ENCODE measurements around the gene PDC. TPM values are rescaled to one million over a fixed set of nuclear protein-coding genes. Genes with fewer than 3 reads are reported as not detected.

The PDC gene
- total RNA-seq, 1 donor from 2014 or later, result not detected

DNA sequence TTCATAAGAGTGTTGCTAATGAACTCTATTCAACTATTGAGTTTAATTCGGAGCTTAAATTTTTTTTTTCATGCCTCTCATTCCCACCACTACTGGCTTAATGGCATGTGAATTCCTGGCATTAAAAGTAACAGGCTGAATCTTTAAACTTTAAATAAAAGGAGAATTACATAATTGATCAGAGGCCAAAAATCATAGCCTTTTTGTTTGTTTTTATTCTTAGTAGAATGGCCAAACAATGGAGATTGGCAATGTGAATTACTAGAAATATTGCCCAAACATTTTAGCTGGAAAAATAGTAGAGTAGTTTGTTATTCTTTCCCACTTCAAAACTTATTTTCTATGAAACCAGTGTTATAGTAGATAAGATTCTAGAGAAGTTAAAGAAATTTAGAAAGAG, 25.1 kb upstream of the PDC start:
- TF ChIP-seq, protein P1, sequence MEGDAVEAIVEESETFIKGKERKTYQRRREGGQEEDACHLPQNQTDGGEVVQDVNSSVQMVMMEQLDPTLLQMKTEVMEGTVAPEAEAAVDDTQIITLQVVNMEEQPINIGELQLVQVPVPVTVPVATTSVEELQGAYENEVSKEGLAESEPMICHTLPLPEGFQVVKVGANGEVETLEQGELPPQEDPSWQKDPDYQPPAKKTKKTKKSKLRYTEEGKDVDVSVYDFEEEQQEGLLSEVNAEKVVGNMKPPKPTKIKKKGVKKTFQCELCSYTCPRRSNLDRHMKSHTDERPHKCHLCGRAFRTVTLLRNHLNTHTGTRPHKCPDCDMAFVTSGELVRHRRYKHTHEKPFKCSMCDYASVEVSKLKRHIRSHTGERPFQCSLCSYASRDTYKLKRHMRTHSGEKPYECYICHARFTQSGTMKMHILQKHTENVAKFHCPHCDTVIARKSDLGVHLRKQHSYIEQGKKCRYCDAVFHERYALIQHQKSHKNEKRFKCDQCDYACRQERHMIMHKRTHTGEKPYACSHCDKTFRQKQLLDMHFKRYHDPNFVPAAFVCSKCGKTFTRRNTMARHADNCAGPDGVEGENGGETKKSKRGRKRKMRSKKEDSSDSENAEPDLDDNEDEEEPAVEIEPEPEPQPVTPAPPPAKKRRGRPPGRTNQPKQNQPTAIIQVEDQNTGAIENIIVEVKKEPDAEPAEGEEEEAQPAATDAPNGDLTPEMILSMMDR (conservative IDR thresholded peaks at IDR 0.05; ENCODE audit: low read depth, low read length), result no peak
- no peak overlapping the region for H3K4me3 ChIP-seq (ENCODE audit: low read depth, low read length)
- no peak for DNase-seq (ENCODE audit: low read depth)

DNA sequence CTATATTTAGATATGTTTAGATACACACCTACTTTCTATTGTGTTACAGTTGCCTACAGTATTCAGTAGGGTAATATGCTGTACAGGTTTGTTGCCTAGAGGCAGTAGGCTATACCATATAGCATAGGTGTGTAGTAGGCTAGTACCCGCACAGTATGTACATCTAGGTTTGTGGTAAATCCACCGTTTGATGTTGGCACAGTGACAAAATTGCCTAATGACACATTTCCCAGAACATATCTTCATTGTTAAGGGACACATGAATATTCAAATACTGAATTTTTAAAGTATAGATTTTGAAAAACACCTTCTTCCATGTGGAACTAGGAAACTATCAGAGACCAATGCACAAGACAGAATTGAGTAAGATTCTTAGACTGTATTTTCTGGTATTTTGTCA, 22.6 kb upstream of the PDC start:
- TF ChIP-seq, protein P1 (conservative IDR thresholded peaks at IDR 0.05; ENCODE audit: low read depth, low read length), result no peak
- no peak overlapping the region for H3K4me3 ChIP-seq (ENCODE audit: low read depth, low read length)
- no peak for DNase-seq (ENCODE audit: low read depth)

DNA sequence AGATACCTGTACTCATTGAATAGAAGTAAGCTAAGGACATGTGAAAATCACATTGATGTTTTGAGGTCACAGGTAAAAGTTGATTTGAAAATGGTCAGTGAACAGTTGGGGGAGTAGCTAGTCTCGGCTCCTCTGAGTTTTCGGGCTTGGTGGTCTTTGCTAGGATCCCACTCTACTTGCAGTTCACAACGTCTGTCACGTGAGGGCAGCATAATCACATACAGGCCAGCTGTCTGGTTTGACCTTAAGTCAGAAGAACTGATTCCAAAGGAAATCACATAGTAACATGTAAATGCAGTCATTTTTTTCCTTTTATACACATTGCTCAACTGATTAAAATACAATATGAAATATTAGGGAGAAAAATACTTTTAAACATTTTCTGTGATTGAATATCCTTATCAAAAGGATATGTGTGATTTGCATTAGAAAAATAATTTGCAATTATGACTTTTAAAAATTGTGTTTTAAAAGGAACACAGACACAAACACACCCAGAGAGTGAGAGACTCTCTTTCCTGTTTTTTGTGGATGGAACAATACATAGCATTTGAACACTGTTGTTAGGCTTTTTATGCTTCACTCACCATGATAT, 21.8 kb upstream of the PDC start:
- TF ChIP-seq, protein P1 (conservative IDR thresholded peaks at IDR 0.05; ENCODE audit: low read depth, low read length), result peak; percentile 97
- DNase-seq (ENCODE audit: low read depth), result peak; percentile 15
- H3K4me3 ChIP-seq (ENCODE audit: low read depth, low read length), result no peak overlapping the region

DNA sequence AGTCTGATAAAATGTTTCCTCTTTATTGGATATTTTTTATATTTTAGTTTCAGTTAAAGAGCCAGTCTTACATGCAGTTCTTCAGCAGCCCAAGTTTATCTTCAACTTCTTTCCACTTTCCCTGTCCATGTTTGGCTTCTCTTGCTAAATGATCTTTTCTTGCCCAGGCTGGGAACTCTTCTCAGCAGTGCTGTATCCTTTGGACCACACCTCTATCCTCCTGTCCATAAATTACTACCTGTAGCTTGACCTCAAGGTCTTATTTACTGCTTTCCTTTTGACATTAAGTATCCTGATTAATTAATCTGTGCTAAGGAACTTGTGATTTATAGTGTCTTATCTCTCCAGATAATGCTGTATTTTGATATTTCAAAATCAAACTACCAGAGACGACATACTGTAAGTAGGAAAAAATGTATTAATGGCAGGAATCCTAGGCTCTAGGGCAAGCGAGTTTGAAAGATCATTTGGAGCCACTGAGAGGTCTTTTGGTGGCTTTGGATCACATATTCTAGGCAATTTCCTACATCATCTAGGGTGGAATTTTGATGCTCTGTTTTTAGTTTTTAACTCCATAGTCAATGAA, 20.5 kb upstream of the PDC start:
- DNase-seq (ENCODE audit: low read depth), result no peak
- TF ChIP-seq, protein P1 (conservative IDR thresholded peaks at IDR 0.05; ENCODE audit: low read depth, low read length), result no peak
- no peak overlapping the region for H3K4me3 ChIP-seq (ENCODE audit: low read depth, low read length)

DNA sequence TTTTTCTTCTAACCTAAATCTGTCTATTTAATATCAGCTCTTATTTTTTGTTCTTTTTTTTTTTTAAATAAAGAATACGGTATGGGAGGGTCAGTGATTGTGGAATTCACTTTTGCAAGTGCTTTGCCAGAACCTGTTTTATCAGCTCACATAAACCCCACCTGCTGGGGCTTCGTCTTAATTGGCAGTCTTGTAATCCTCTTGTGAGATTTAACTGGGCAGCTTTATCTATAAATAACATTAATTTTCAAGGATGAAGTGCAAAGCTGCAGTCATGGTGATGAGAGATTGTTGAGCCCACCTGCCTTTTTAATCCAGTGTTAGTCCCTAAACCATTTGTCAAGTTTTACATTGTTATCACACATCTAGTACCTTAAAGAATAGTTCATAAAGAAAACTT, 18.2 kb upstream of the PDC start:
- TF ChIP-seq, protein P1 (conservative IDR thresholded peaks at IDR 0.05; ENCODE audit: low read depth, low read length), result no peak
- DNase-seq (ENCODE audit: low read depth), result no peak
- H3K4me3 ChIP-seq (ENCODE audit: low read depth, low read length), result no peak overlapping the region

DNA sequence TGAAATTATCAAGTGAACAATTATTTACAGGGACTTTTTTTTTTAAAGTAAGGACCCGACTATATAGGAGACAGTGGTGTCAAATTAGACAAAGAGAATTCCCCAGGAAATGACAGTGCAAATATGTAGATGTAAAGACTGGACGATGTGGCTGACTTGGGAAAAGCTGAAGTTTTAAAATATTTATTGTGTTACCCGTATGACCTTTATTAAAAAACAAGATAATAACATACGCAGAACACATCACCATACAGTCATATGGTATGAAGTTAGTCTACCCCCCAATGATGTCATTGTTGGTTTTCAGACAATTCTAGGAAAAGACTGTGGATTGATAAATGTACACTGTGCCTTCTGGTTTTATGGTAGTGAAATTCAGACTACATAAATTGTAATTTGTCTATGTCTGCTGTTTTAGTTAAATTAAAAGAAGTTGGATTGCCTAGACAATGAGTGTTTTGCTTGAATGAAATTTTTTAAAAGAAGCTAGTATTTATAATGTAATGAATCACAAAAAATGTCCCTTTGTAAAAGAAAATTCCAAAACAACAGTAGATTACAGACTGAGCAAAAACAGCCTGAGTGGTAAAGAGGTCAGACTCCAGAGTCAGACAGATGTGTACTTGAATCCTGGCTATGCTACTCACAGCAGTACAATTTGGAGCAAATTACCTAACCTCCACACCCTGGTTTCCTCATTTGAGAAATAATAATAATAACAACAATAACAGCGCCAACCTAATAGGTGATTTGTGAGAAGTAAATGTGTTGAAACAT, 15.5 kb upstream of the PDC start:
- no peak for DNase-seq (ENCODE audit: low read depth)
- TF ChIP-seq, protein P1 (conservative IDR thresholded peaks at IDR 0.05; ENCODE audit: low read depth, low read length), result no peak
- H3K4me3 ChIP-seq (ENCODE audit: low read depth, low read length), result no peak overlapping the region
